ENCODE results near the gene SLC6A4. TPM values are rescaled to one million over a fixed set of nuclear protein-coding genes. Genes with fewer than 3 reads are reported as not detected.
"Not testable (repeated sequence)": the region's sequence is repeated elsewhere in the genome, so short reads cannot be mapped to it uniquely, and the experiment has no call there.

The SLC6A4 gene
- total RNA-seq, 1 donor from 2014 or later: 1.3 TPM

DNA sequence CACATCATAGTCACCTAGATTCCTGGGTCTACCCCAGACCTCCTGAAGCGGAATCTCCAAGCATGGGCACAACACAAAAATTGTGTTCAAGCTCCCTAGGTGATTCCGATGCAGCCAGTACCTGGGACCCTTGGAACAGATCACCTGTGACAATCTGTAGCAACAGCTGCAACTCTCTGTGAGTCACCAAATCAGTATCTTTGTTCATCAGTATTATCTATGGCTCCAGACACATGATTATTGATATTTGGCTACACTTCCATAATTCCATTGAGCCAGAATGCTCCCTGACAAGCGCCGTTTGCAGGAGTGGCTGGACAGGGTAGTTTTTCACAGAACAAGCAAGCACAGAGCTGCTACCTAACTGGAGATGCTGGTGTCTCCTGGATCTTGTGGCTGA lies 16.2 kb downstream of the SLC6A4 start:
- no peak for DNase-seq (ENCODE audit: low spot score)

DNA sequence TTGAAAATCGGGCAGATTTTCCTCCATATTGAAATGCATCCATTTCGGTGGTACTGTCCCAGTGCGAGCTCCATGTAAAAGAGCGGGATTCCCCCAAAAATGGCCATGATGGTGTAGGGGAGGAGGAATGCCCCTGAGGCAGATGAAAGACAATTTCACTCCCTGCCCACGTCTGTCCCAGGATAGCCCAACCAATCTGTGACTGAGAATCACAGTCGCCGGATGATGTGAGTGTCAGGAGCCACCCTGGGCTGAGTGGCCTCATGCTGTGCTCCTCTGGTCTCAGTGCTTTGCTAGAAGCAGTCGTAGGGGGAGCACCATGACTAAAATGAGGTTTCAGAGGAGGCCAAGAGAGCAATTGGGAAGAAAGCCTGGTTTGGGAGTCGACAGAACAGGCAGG lies 16.7 kb downstream of the SLC6A4 start:
- no peak for DNase-seq (ENCODE audit: low spot score)

DNA sequence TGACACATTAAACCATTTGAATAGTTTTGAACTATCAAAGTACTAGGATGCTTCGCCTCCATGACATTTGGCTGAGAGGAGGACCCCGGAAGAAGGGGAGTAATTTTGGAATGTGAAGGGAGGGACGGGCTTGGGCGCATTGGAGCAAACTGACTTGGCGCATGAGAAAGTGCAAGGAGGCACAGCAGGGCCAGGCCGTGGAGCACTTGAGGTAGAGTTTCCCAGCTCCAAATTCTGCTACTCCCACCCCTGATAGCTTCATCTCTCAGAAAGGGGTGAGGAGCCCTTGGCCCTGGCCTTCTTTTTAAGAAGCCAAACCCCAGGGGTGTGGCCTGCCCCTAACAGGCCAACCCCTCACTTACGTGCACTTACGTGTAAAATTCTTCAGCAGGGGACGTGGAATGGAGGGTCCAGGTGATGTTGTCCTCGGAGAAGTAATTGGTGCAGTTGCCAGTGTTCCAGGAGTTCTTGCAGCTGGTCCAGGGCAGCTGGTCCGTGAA lies 17.7 kb downstream of the SLC6A4 start:
- DNase-seq (ENCODE audit: low spot score): no peak

DNA sequence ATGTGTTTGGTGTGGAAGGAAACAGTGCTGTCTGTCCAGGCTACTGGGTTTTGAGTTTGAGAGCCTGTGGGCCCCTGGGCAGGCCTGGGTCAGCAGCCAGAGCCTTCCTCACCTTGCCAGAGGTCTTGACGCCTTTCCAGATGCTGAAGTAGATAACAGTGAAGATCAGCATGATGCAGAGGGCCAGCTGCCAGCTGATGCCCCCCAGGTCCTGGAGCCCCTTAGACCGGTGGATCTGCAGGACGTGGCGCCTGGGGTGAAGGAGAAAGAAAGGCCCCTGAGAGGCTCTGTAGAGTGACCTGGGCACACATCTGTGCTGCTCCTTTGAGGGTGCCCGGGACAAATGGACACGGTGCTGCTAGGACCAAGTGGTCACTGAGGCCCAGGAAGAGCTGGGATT lies 18.4 kb downstream of the SLC6A4 start:
- DNase-seq (ENCODE audit: low spot score): no peak

DNA sequence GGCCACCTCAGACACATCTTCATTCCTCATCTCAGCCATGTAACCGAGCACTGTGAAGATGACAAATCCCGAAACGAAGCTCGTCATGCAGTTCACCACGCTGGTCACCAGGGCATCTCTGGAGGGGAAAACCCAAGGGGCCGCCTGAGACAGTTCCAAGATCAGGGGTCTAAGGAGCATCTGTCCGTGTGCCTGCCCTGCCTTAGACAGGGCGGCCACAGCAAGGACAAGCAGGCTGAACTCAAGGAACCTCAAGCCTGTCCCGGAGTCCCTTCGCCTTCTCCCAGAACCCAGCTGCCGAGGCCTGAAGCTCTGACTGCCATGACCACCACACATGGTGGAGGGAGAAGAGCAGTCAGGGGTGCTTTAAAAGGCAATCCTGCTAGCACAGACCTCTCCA lies 22.7 kb downstream of the SLC6A4 start:
- no peak for DNase-seq (ENCODE audit: low spot score)

DNA sequence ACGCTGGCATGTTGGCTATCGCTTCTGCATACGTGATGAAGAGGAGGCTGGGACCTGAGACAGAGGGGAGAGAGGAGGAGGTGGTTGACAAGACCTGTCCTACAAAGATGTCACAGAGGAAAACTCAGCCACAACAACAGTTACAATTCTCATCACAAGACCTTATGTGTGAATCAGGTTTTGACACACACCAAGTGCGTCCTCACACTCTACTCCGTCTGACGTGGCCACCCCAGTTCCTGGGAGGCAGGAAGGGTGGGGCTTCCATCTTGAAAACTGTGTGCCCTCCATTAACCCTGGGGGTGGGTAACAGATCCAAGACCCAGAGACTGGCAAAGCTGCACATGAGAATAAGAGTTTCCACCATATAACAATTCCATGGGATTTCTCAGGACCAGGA lies 24.1 kb downstream of the SLC6A4 start:
- DNase-seq (ENCODE audit: low spot score): no peak

DNA sequence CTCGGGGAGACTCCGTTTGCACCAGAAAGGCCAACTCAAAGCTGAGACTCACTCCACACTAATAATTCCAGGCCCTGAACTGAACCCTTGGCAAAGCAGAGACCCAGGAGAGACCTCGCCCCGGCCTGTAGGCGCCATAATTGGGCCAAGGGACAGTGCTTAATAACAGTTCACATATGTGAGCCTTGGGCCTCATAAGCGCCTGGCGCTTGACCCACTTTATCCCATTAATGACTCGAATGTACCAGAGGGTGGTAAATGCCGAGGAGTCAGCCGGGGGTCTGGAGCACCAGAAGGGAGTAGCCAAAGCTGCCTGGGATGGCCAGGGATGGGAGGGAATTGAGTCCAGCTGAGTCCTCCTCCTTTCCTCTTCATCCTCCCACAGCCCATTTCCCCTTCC lies 24.6 kb downstream of the SLC6A4 start:
- no peak for DNase-seq (ENCODE audit: low spot score)

DNA sequence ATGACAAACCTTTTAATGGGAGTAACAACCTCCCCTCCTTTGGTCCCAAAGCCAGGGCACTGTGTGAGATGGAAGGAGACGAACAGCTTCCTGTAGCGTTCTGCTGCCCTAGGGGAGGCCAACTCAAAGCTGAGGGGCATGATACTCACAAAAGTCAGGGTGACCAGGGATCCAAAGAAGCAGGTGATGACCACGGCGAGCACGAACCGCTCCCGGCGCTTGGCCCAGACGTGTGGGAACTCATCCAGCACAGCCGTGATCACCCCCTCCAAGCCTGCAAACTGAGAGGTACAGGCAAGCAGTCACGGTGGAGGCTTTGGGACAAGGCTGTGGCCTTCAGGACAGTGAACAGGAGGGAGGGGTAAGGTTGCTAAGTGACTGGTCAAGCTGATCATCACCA lies 25.1 kb downstream of the SLC6A4 start:
- no peak for DNase-seq (ENCODE audit: low spot score)

DNA sequence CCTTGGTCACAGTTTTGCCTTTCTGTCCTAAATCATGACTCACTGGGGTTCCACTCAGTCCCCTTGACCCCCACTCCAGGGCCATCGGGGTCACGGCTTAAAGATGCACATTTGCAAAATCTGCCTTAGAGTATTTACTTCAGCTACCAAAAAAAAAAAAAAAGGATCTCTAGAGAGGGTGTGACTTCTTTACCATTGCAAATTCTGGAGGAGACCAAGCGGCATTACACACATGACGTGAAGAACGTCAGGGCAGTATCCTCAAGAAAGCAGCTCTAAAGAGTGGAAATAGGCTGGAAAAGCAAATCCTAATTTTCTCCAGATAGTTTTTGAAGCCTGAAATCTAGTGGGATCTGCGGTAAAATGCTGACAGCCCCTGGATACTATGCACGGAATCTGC lies 25.6 kb downstream of the SLC6A4 start:
- DNase-seq (ENCODE audit: low spot score): no peak

DNA sequence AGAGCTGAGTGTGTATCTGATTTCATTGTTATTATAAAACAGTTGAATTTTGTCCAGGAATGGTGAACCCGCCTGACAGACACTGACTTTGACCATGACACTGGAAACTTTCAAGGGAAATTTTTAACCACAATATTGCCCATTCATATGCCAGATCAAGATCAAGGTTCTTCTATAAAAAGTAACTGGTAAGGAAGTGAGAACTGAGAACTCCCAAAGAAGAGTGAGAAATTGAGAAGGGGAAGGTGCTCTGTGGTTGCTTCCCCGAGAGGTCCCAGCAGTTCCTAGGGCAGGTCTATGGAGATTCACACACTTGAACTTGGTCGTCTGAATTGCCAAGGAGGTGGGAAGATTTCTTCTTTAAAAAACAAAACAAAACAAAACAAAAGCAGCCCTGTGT lies 27.3 kb downstream of the SLC6A4 start:
- no peak for DNase-seq (ENCODE audit: low spot score)

DNA sequence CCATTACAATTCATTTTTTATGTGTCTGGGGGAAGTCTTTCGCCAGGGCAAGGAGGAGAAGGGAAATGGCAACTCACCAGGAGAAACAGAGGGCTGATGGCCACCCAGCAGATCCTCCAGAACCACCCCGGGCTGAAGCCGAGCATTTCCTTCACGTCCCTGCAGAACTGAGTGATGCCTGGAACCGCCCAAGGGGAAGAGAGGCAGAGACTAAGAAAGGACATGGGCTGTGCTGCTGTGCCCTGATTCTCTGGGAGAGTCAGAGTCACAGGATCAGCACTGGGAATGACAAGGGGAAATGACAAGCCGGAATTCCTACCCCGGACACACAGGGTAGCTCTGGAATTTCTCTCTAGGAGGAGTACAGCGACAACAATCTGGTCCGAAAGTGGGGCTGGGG lies 27.8 kb downstream of the SLC6A4 start:
- no peak for DNase-seq (ENCODE audit: low spot score)

DNA sequence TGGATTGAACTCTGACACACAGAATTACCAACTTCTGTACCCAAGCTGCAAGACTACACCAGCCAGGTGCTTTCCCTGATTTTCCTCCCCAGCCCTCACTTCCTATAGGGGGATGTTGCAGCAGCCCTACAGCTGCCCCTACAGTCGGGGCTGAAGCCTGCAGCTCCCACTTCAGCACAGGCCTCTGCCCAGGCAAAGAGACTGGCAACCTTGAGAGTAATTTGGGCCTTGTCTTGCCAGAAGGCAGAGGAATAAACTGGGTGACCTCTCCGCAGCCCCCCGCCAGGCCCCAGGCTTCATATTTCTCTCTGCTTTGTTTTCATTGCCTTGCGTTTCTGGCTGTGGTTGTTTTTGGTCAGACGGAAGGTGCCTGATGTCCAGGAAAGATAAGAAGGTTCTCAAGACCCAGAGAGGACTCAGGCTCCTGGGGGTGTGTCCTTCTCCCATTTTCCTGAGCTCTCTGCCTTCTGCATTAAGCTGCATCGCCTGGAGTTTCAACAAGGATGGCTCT lies 32.0 kb downstream of the SLC6A4 start:
- DNase-seq (ENCODE audit: low spot score): no peak

DNA sequence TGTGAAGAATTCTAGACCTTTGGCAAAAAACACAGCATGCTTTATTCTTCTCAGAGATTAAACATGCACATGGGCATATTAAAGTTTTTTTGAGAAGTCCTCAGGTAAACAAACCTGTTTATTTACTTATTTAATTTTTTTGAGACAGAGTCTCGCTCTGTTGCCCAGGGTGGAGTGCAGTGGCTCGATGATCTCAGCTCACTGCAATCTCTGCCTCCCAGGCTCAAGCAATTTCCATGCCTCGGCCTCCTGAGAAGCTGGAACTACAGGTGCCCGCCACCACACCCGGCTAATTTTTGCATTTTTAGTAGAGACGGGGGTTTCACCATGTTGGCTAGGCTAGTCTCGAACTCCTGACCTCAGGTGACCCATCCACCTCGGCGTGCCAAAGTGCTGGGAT lies 34.8 kb downstream of the SLC6A4 start:
- not testable (repeated sequence) for DNase-seq (ENCODE audit: low spot score)

DNA sequence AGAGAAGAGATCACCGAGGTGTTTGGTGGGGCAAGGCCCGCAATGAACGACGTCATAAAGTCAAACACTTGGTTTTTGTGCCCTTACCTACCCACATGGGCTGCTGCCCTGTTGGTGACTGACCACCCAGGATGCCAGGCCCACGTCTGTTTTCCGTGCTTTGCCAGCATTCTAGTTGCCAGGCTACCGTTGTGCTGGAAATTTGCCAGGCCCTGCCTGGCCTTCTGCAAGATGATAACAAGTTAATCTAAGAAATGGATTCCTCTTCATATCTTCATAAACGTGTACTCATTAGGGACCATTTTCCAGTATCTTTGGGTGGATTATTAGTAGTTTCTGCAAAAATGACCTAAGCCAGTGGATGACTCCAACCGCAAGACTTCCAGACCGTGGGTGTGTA lies 35.4 kb downstream of the SLC6A4 start:
- DNase-seq (ENCODE audit: low spot score): no peak

DNA sequence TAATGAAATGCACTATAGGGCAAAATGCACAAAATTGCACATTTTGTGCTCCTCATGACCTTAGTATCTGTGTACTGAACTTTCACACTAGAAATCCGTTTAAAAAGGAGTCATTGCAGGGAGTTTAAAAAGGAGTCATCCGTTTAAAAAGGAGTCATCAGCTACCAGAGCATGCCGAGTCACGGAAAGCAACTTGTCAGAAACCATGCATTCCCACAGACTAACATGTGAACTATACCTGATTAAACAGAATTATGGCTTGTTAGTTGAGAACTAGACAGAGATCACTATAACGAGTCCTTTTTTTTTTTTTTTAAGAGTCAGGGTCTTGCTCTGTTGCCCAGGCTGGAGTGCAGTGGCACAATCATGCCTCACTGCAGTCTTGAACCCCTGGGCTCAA lies 35.9 kb downstream of the SLC6A4 start:
- no peak for DNase-seq (ENCODE audit: low spot score)

DNA sequence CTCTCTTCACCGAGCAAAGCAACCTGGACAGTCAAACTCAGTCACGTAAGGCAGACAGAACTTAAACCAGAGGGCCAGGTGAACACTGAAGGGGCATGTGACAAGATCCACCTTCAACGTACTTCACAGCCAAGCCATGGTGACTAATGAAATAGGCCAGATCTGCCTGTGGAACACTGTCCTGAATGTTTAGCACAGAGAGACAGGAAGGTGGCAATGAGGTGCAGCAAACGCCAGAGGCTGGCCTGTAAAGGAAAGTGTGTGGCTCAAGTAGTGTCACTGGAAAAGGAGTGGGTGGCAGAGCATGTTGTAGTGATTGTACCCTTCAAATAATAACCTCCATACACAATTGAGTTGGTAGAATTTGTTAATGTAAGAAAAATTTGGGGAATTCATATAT lies 38.1 kb downstream of the SLC6A4 start:
- DNase-seq (ENCODE audit: low spot score): no peak

DNA sequence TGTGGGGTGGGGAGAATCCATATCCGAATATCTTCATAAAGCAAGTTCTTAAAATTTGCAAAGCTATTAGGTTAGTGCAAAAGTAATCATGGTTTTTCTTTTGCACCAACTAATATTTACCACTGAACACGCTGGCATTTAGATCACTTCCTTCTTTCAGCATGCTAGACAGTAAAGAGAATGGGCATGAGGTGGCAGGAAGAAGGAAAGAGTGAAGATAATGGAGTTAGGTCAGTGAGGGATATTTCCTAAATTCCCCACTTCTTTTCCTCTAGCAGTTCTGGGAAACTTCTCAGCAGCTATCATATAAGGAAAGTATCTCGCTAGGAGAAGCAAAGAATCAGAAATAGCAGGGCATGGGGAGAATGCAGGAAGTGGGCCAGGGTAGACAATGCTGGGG lies 39.0 kb downstream of the SLC6A4 start:
- no peak for DNase-seq (ENCODE audit: low spot score)

DNA sequence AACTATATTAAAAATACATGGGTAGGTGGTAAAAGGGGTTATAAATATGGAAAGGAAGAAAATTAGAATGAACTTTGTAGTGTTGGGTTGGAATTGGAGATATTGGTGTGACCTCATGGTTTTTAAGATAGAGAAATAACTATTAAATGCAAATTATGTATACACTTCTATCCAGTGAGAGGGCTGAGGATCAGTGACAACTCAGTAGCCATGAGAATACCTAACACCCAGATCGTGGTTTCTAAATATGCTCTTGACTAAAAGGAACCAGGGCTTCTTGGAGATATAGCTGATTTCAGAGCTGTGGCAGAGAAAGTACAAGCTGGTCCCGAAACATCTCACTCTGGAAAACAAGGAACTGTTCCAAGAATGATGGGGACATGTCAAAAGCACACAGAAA lies 44.4 kb downstream of the SLC6A4 start:
- no peak for DNase-seq (ENCODE audit: low spot score)

DNA sequence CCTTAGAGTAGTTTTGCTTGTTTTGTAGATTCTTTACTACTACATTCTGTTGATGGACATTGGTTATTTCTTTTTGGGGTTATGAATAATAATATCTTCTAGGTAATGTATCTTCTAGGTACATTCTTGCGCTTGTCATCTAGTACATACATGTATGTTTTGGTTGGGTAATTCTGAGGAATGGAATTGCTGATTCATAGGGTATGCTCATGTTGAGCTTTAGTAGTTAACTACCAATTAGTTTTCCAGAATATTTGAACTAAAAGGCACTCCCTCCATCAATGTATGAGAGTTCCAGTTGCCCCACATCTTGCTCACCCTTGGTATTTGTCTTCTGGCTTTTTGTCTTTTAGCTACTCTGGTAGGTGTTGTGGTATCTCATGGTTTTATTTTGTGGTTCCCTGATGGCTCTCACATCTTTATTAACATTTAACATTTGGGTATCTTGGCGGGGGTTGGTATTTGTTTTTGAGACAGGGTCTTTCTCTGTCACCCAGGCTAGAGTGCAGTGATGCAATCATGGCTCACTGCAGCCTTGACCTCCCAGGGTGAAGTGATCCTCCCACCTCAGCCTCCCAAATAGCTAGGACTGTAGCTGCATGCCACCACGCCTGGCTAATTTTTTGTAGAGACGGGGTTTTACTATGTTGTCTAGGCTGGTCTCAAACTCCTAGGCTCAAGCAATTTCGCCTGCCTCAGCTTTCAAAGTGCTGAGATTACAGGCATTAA lies 47.1 kb downstream of the SLC6A4 start:
- DNase-seq (ENCODE audit: low spot score): no peak

DNA sequence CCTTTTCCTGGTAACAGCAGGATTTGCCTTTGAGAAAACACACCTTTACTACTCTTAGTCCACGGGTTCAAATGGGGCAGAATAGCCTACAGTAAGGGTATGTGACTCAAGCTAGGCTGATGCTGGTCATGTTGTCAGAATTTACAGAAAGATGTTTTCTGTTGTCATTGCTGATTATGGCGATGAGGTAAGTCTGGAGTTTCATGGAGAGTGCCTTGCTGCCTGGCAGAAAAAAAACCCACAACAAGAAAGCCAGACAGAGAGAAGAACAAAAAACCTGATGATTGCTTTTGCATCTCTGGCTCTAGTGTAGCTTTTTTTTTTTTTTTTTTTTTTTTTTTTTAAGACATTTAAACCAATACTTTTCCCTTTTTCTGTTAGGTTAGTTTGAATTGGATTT lies 47.9 kb downstream of the SLC6A4 start:
- DNase-seq (ENCODE audit: low spot score): no peak

DNA sequence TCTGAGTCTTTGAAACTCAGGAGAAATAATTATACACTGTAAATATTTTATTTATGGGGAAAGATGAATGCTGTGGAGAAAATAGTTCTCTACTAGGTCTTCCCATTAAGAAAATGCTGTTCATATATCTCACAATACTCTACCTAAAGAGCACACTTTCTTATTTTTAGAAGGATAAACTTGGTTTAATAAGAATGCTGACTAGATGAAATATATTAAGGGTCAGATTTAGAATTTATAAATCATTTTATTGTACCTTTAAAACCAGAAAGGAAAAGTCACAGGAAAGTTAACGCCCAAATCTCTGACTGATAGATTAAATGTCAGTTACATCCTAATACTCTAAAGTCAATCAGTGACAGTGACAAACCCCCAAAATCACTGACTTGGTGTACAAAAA lies 48.7 kb downstream of the SLC6A4 start:
- no peak for DNase-seq (ENCODE audit: low spot score)

DNA sequence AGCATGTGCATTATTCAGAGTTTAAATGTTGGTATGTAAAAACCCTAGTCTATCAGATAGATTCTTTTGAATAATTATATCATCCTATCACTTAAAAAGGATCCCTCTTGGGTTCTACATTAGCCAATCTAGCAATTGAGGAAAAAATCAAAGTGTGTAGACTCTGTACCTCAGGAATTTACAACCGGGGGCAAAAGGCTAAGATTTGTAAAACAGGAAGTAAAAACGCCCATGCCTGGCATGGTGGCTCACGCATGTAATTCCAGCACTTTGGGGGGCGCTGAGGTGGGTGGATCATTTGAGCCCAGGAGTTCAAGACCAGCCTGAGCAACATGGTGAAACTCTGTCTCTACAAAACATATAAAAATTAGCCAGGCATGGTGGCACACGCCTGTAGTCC lies 58.6 kb downstream of the SLC6A4 start:
- DNase-seq (ENCODE audit: low spot score): no peak

DNA sequence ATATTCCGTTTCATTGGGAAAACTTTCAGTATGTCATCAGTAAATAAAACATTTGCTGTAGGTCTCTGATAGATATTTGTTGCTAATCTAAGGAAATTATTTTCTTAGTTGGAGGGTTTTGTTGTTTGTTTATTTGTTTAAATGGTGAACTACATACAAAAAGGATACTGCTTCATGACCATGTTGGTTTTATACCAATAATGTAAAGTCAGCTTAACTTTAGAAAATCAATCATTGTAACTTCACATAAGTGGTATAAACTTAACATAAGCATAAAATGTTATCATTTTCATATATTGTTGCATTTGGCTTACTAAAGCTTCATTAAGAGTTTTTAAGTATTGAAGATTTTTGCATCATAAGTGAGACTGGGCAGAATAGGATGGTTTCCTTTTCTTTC lies 60.9 kb downstream of the SLC6A4 start:
- no peak for DNase-seq (ENCODE audit: low spot score)

DNA sequence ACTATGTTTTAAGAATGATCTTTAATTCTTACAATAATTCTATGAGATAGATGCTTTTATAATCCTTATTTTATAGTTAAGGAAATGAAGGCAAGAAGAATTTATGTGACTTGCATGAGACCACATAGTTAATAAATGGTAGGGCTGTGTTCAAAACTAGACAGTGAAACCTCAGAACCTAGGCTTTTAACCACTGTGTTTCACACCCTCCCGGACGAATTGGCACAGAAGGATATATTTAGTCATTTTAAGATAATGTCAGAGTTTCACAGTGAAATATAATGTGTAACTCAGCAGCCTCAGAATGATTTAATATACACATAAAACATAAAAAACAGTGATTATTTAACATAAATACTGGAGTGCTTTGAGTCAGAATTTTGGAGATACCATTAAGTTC lies 61.8 kb downstream of the SLC6A4 start:
- no peak for DNase-seq (ENCODE audit: low spot score)
